GM13976 (cell line): Measurements from ENCODE around the gene PPA2.

Experiments used
- DNase-seq: peaks from one replicate; pipeline ENCODE4 v3.0.0; 2012; ENCODE audit warnings: low spot score
- in situ Hi-C: fragments of 300-500 bp; cut with MboI; formaldehyde crosslinking; loops from one replicate; pipeline ENCODE4 v1.12.0; 2022; ENCODE audit warnings: low sequenced_read_pairs, mixed read lengths, inconsistent platforms; ENCODE audit not compliant: unreplicated experiment
- TF ChIP-seq, protein P1 (sequence below): IDR thresholded peaks from 2 replicates; pipeline ENCODE4 v1.5.1; 2012; ENCODE audit warnings: borderline replicate concordance, mild to moderate bottlenecking; ENCODE audit not compliant: insufficient read depth; ENCODE audit errors: extremely low read depth, missing control alignments, control extremely low read depth

PPA2 gene

DNA sequence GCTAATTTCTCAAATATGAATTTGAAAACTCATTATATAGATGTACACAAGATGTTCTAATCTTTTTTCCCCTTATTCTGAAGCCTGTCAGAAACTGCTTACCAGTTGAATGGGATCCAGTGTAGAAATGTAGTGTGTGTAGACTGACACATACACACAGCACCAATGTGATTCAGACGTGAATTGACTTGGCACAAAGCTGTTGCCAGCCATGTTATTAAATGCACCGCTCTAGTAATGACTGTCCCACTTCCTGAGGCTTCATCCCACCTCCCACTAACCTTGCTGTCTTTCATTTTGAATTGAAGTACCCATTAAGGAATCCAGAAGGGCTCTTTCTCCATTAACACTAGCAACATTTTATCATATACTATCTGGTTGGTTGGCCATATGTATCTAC lies 146.6 kb downstream of the PPA2 start:
- no peak for DNase-seq
- in situ Hi-C loops: no loop called here
- TF ChIP-seq, protein P1, sequence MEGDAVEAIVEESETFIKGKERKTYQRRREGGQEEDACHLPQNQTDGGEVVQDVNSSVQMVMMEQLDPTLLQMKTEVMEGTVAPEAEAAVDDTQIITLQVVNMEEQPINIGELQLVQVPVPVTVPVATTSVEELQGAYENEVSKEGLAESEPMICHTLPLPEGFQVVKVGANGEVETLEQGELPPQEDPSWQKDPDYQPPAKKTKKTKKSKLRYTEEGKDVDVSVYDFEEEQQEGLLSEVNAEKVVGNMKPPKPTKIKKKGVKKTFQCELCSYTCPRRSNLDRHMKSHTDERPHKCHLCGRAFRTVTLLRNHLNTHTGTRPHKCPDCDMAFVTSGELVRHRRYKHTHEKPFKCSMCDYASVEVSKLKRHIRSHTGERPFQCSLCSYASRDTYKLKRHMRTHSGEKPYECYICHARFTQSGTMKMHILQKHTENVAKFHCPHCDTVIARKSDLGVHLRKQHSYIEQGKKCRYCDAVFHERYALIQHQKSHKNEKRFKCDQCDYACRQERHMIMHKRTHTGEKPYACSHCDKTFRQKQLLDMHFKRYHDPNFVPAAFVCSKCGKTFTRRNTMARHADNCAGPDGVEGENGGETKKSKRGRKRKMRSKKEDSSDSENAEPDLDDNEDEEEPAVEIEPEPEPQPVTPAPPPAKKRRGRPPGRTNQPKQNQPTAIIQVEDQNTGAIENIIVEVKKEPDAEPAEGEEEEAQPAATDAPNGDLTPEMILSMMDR: no peak
